A172 (cell line): ENCODE data around the gene RRP8. TPM values are rescaled to one million over a fixed set of nuclear protein-coding genes. Genes with fewer than 3 reads are reported as not detected.

Experiments
- DNase-seq: peaks from one replicate; pipeline ENCODE4 v3.0.0-alpha.2; 2015; ENCODE audit warnings: low spot score
- total RNA-seq: library from RNA; depleted of rRNA; stranded (reverse); fragments of >200 nt; shearing (Covaris generic); gene quantifications from 2 replicates; pipeline ENCODE4 v1.2.3, GENCODE V29; 2014

RRP8 gene
- total RNA-seq, 1 experiment from 2014 or later = 35.3 TPM

- DNase-seq = no peak
These were observed 2.4 kb downstream of the RRP8 start for GRCh38 chr11:6601041-6601461.

DNA sequence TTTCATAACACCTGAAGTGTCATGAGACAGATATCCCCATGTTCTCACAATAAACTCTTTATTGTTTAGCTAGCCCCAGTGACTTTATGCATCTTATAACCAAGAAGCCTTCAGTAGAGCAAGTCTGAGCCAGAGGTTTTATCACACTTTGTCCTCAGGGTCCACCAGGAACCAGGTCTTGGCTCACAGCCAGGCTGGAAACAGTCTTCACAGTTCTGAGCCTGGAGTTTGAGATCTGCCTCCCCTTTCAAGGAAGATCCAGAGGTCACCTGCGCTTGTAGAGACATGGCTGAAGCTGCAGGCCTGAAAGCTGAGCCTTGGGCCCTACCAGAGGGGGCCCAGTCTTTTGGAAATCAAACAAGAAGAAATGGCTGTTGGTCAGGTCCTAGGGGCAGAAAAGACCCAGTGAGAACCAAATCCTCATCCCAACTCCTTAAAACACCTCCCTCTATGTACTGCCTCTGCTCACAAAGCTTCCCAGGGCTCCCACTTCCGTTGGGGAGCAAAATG is 3.5 kb downstream of the RRP8 start:
- no peak for DNase-seq

GRCh38 chr11:6599449-6599848 is 4.0 kb downstream of the RRP8 start:
- DNase-seq = no peak

DNA sequence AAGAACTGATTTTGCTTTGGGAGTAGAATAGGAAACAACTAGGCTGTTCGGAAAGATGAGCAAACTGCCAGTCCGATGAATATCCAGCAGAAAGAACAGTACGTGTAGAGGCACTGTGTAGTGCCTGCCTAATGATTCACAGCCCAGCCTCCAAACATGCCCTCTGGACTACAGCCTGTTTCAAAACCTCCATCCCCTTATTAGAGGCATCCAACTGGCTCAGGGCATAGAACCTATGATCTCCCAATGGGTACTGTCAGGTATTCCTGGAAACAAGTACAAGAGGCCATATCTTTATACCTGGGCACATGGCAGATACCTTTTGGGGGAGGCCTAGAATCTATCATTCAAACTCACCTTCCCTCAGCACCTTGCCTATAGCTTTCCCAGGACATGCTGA is 4.9 kb downstream of the RRP8 start:
- DNase-seq = no peak

- DNase-seq = no peak
These were observed 7.1 kb downstream of the RRP8 start for GRCh38 chr11:6596239-6596877.

DNA sequence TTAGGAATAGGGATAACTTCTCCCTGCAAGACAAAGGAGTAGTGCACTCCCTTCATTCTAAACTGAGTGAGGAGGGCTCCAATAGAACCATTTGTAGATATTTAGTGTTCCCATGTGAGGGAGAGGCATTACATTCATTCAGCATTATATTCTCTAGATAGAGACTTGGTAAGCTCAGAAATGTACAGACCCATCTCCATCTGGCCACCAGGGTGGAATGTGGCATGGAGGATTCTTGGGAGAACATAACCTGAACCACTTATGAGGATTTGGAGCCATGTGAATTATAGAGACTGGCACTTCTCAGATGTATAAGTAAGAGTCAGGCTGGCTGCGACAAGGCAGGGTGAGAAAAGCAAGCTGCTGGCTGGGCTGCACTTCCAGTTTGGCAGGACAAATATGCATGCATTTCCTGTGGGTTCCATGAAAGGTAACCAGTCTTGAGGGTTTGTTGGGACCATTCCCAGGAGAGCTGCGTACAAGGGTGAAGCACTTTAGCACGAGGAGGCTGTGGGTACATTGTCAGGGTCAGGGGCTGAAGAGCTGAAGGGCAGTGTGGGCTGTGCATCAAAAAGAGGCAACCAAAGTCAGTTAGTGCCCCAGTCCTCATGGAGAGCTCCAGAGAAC is 9.2 kb downstream of the RRP8 start:
- DNase-seq = no peak

GRCh38 chr11:6588018-6588417 is 15.4 kb downstream of the RRP8 start:
- no peak for DNase-seq

DNA sequence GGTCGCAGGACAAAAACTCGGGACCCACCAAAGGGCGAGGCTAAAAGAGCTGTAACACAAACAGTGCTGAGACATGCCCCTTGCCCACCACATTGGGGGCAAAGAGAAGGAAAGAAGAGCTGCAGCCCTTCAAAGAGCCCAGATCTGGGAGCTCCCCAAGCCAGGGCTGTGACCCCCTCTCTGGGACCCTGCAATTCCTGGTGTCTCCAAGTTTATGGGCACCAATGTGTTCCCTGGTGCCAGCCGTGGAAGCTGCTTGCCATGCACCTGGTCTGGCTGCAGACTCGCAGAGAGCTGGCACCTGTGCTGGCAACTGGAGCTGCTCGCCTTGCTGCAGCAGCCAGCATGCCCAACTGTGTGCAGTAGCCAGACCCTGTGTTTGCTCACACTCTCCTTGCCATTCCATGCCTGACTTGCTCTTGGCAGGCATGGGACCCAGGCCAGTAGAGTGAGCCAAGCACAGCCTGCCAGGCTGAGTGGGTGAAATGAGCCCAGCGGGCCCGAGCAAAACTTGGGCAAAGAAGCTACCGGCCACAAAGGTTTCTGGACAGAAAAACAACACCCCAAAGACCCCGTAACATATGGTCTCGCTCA is 16.0 kb downstream of the RRP8 start:
- no peak for DNase-seq

- no peak for DNase-seq
These were observed 16.7 kb downstream of the RRP8 start for GRCh38 chr11:6586434-6587359.

- no peak for DNase-seq
These were observed 18.9 kb downstream of the RRP8 start for GRCh38 chr11:6584528-6584927.

DNA sequence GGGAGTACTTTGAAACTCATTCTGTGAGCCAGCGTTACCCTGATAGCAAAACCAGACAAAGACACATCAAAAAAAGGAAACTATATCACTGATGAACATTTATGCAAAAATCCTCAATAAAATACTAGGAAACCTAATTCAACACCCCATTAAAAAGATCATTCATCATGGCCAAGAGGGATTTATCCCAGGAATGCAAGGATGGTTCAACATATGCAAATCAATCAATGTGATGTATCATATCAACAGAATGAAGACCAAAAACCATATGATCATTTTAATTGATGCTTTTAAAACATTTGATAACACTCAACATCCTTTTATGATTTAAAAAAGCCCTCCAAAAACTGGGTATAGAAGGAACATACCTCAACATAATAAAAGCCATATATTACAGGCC is 19.8 kb downstream of the RRP8 start:
- no peak for DNase-seq

GRCh38 chr11:6579681-6580080 is 23.7 kb downstream of the RRP8 start:
- no peak for DNase-seq

DNA sequence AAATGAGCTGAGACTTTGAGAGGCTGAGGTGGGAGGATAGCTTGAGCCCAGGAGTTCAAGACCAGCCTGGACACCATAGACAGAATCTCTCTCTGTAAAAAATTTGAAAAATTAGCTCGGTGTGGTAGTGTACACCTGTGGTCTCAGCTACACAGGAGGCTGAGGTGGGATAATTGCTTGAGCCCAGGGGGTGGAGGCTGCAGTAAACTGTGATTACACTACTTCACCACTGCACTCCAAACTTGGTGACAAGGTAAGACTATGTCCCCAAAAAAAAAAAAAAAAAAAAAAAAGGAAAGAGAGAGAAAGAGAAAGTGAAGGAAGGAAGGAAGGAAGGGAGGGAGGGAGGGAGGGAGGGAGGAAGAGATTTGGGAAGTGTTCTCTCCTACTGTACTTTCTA is 25.3 kb downstream of the RRP8 start:
- no peak for DNase-seq

DNA sequence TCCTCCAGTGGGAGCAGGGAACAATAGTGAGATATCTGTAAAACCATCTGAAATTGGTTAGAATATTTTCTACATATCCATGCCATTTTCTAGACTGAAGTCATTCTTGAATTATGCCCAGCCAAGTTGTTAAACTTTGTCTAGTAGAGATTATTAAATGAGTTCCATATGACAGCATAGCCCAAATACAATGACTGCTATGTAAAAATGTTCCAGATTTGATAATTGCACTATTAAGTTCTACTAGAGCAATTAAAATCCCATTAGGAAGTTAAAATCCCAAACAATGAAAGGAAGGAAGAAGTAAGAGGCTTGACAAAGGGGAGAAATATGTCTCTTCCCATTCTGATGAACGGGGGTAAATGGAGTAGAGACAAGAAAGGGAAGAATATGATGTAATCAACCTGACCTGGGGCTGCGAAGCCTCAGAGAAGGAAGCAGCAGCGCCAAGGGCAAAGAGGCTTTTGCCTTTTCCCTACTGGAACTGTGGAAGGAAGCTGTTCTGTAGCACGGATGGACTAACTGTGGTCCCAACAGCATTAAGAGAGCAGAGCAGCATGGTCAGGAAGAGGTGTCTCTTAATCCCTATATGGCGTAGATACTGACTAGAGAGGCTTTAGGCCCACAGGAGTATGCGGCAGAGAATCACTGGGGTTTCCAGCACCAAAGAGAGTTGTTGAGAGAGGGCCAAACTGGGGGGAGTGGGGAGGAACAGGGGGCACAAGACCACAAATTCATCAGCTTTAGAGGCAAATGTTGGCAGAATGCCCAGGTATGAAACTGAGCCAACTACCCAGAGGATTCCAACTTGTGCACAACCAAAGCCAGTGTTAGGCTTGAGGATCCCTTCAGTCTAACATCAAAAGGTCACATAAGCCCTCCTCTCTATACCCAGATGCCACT is 26.7 kb downstream of the RRP8 start:
- no peak for DNase-seq

DNA sequence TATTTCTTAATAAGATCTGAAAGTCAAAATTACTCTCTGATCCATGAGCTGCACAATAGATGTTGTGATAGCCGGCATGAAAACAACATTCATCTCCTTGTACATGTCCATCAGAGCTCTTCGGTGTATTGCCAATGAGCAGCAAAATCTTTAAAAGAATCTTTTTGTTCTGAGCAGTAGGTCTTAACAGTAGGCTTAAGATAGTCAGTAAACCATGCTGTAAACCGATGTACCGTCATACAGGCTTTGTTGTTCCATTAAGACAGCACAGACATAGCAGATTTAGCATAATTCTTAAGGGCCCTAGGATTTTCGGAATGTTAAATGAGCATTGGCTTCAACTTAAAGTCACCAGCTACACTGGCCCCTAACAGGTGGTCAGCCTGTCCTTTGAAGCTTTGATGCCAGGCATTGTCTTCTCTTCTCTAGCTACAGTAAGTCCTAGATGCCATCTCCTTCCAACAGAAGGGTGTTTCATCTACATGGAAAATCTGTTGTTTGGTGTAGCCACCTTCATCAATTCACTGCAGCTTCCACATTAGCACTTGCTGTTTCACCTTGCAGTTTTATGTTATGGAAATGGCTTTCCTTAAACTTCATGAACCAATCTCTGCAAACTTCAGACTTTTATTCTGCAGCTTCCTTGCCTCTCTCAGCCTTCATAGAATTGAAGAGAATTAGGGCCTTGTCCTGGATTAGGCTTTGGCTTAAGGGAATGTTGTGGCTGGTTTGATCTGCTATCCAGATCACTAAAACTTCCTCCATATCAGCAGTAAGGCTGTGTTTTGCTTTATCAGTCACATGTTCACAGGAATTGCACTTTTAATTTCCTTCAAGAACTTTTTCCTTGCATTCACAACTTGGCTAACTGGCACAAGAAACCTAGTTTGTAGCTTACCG is 28.4 kb downstream of the RRP8 start:
- DNase-seq = no peak

DNA sequence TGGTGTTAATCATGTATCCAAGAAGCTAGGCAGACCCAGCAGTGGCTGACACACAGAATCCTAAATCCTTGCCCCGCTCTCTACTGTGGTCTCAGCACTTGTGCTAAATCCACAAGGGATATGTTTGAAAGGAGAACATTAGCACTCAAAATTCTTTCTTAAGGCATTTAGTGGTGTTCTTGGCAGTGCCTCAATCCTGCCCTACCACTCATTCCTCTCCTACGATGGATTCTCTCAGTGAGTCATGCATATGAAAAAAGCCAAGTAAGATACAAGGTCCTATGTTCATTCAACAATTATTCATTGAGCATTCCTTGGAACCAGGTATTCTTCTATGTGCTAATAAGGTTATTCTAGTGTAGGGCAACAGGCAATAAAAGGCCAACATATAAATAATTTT is 31.2 kb downstream of the RRP8 start:
- peak; percentile 27 for DNase-seq

GRCh38 chr11:6571434-6572008 is 31.9 kb downstream of the RRP8 start:
- DNase-seq = no peak

DNA sequence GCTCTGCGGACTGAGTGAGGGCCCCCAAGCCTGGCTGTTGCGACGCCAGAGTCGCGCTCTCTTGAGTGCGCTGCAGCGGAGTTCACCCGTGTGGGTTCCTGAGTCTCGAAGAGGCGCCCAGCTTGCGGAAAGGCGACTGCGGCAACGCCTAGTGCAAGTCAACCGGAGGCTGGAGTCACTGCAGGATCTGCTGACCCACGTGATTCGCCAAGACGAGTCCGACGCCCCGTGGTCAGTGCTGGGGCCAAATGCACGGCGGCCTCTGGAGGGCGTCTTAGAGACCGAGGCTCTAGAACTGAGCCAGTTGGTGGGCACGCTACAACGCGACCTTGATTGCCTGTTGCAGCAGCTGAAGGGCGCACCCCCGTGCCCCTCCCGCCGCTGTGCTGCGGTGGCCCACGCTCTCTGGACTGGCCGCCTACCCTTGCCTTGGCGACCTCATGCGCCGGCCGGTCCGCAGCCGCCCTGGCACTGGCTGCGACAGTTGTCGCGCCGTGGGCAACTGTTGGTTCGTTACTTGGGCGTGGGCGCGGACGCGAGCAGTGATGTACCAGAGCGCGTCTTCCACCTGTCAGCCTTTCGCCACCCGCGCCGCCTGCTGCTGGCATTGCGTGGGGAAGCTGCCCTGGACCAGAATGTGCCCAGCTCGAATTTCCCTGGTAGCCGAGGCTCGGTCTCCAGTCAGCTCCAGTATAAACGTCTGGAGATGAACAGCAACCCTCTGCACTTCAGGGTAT is 32.6 kb downstream of the RRP8 start:
- DNase-seq = no peak

DNA sequence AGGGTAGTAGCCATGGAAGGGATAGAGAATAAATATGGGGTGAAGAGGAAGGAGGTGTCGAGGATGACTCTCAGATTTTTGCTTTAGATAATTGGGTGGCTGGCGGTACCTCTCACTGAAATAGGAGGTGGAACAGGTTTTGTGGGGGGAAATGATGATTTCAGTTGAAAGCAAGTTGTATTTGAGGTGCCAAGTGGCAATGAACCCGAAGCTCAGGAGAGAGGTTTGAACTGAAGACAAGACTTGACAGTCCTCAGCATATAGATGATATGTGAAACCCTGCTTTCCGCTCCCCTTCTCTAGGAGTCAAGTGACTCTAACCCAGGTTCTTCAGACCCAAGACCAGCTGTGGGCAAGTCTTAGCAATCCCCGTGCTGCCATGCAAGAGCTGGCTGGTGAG is 33.7 kb downstream of the RRP8 start:
- no peak for DNase-seq
